Activated naive CD8-positive, alpha-beta T cell treated with anti-CD3 and anti-CD28 coated beads, Interleukin-2, amount 10 ng/mL, durations not matched to agents 7 days and 5 days (primary cell): ENCODE results near the gene CRK. TPM values are rescaled to one million over a fixed set of nuclear protein-coding genes. Genes with fewer than 3 reads are reported as not detected.

Source experiments
- ATAC-seq: fragments of 150-1000 bp; cut with Tn5 transposase; one replicate; pipeline ENCODE4 v1.10.0; 2021; ENCODE audit warnings: low read depth, moderate library complexity
- POLR2A ChIA-PET: fragments of 350-600 bp; sonication (Branson Sonifier 250); formaldehyde crosslinking; loops from one replicate; lab custom pipeline; 2021; ENCODE audit warnings: antibody characterized with exemption; lab: Charles Lee
- DNase-seq: peaks from one replicate; pipeline ENCODE4 v3.0.0; 2021
- H3K27ac Mint-ChIP-seq: one replicate; pipeline ENCODE4 v1.8.0; 2022; ENCODE audit warnings: mild to moderate bottlenecking, mixed read lengths
- H3K27me3 Mint-ChIP-seq: one replicate; pipeline ENCODE4 v1.8.0; 2022; ENCODE audit warnings: mild to moderate bottlenecking, moderate library complexity, mixed read lengths
- H3K36me3 Mint-ChIP-seq: one replicate; pipeline ENCODE4 v1.8.0; 2021; ENCODE audit warnings: mild to moderate bottlenecking, mixed read lengths
- H3K4me1 Mint-ChIP-seq: one replicate; pipeline ENCODE4 v1.8.0; 2021; ENCODE audit warnings: mixed read lengths
- H3K4me3 Mint-ChIP-seq: one replicate; pipeline ENCODE4 v1.8.0; 2022; ENCODE audit warnings: mild to moderate bottlenecking, moderate library complexity, mixed read lengths
- H3K9me3 Mint-ChIP-seq: one replicate; pipeline ENCODE4 v1.8.0; 2021; ENCODE audit warnings: mixed read lengths
- total RNA-seq, 2 experiments: library from RNA; stranded (reverse); gene quantifications; one replicate each; pipeline ENCODE4 v1.2.3, GENCODE V29; 2021

Gene CRK
- total RNA-seq, result 10 to 100 TPM; 19.5 to 21.9 TPM

- DNase-seq (peak; percentile 100), ATAC-seq (peak; percentile 96)
- Mint-ChIP-seq H3K9me3 (no peaks in the 10 kb centered on the region), H3K4me1 (peaks cover 25% of the 10 kb centered on the region), H3K36me3 (peaks cover 9% of the 10 kb centered on the region), H3K4me3 (peak within 1 kb of the TSS; percentile 88), H3K27ac (peak within 1 kb of the TSS; percentile 79), H3K27me3 (peaks cover 28% of the 10 kb centered on the region)
- POLR2A ChIA-PET, result interaction anchor here (0.8 to 1.7 kb wide), 7 partner anchors 29 to 193 kb away, joined by 3 to 12 read pairs (median 5); partner anchors contain the start of genes INPP5K and YWHAE
Observed at GRCh38 chr17:1455797-1456599, at the start of gene CRK. Gene CRK, minus strand, starts transcription at chr17:1456232. Its CDS starts 115 bp downstream, at chr17:1456117.

GRCh38 chr17:1505586-1505985, 49.6 kb upstream of the CRK start:
- peaks cover 12% of the 10 kb centered on the region for H3K36me3 Mint-ChIP-seq
- H3K4me1 Mint-ChIP-seq, result peaks cover 10% of the 10 kb centered on the region
- ATAC-seq (no peak), DNase-seq (no peak)
- no peak overlapping the region for H3K27ac Mint-ChIP-seq
- H3K9me3 Mint-ChIP-seq, result no peaks in the 10 kb centered on the region
- no peak overlapping the region for H3K4me3 Mint-ChIP-seq
- H3K27me3 Mint-ChIP-seq, result no peaks in the 10 kb centered on the region
- POLR2A ChIA-PET, result interaction anchor here (1.2 kb wide), 1 partner anchor 11 kb away, joined by 3 read pairs; no protein-coding TSS in a partner anchor

- POLR2A ChIA-PET, result interaction anchor here (0.9 to 1.2 kb wide), 2 partner anchors 10 to 12 kb away, joined by 3 read pairs; partner anchors contain the start of gene INPP5K
- peaks cover 12% of the 10 kb centered on the region for H3K36me3 Mint-ChIP-seq
- no peaks in the 10 kb centered on the region for H3K9me3 Mint-ChIP-seq
- H3K27ac Mint-ChIP-seq, result no peak overlapping the region
- H3K4me1 Mint-ChIP-seq, result peaks cover 9% of the 10 kb centered on the region
- DNase-seq, result no peak
- no peaks in the 10 kb centered on the region for H3K27me3 Mint-ChIP-seq
- ATAC-seq, result no peak
- H3K4me3 Mint-ChIP-seq, result no peak overlapping the region
Observed at GRCh38 chr17:1504866-1505265, 48.8 kb upstream of the CRK start.

DNA sequence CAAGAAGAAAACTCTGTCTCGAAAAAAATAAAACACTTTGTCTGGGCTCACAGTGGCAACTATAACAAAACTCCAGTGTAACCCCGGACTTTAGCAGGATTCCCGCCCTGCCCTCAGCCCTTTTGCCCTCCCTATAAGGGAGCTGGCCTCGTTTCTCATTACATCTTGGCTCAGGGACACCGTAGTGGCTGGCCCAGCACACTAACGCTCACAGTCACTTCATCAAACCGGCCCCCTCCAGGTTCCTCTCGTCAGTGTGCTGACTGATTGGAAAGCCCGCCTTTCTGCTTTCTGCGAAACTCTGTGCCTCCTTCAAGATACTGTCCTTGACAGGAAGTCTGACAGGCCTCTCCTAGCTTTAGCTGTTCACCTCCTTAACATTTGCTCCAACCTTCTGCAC, 47.7 kb upstream of the CRK start:
- Mint-ChIP-seq H3K27me3 (no peaks in the 10 kb centered on the region), H3K36me3 (peaks cover 12% of the 10 kb centered on the region), H3K4me1 (peaks cover 8% of the 10 kb centered on the region), H3K4me3 (no peak overlapping the region), H3K9me3 (no peaks in the 10 kb centered on the region), H3K27ac (no peak overlapping the region)
- POLR2A ChIA-PET, result no interaction called here
- DNase-seq (no peak), ATAC-seq (no peak)

- DNase-seq (no peak), ATAC-seq (peak; percentile 40)
- Mint-ChIP-seq H3K4me1 (peaks cover 7% of the 10 kb centered on the region), H3K36me3 (peaks cover 4% of the 10 kb centered on the region), H3K9me3 (no peaks in the 10 kb centered on the region), H3K27me3 (no peaks in the 10 kb centered on the region), H3K27ac (no peak overlapping the region), H3K4me3 (no peak overlapping the region)
- POLR2A ChIA-PET, result interaction anchor here (0.6 to 1.9 kb wide), 4 partner anchors 13 to 90 kb away, joined by 3 to 6 read pairs (median 3); partner anchors contain the start of gene INPP5K
Observed at GRCh38 chr17:1498869-1499268, 42.8 kb upstream of the CRK start.

GRCh38 chr17:1498233-1498632, 42.2 kb upstream of the CRK start:
- ATAC-seq (no peak), DNase-seq (no peak)
- peaks cover 2% of the 10 kb centered on the region for H3K36me3 Mint-ChIP-seq
- peaks cover 7% of the 10 kb centered on the region for H3K4me1 Mint-ChIP-seq
- POLR2A ChIA-PET, result interaction anchor here (0.7 to 1.9 kb wide), 3 partner anchors 14 to 18 kb away, joined by 3 to 6 read pairs (median 3); partner anchors contain the start of gene INPP5K
- no peak overlapping the region for H3K27ac Mint-ChIP-seq
- H3K4me3 Mint-ChIP-seq, result no peak overlapping the region
- no peaks in the 10 kb centered on the region for H3K9me3 Mint-ChIP-seq
- H3K27me3 Mint-ChIP-seq, result no peaks in the 10 kb centered on the region

GRCh38 chr17:1497831-1498230, 41.8 kb upstream of the CRK start:
- Mint-ChIP-seq H3K4me3 (no peak overlapping the region), H3K27me3 (no peaks in the 10 kb centered on the region), H3K27ac (no peak overlapping the region), H3K36me3 (peaks cover 2% of the 10 kb centered on the region), H3K4me1 (peaks cover 7% of the 10 kb centered on the region), H3K9me3 (no peaks in the 10 kb centered on the region)
- ATAC-seq (no peak), DNase-seq (no peak)
- POLR2A ChIA-PET, result interaction anchor here (1.1 to 1.9 kb wide), 2 partner anchors 15 to 17 kb away, joined by 3 to 6 read pairs; no protein-coding TSS in a partner anchor

GRCh38 chr17:1496869-1497268, 40.8 kb upstream of the CRK start:
- POLR2A ChIA-PET, result no interaction called here
- DNase-seq, result no peak
- no peak for ATAC-seq
- Mint-ChIP-seq H3K27ac (no peak overlapping the region), H3K9me3 (no peaks in the 10 kb centered on the region), H3K36me3 (peaks cover 2% of the 10 kb centered on the region), H3K4me3 (no peak overlapping the region), H3K27me3 (peaks cover 2% of the 10 kb centered on the region), H3K4me1 (peaks cover 9% of the 10 kb centered on the region)

GRCh38 chr17:1495265-1495989, 39.4 kb upstream of the CRK start:
- POLR2A ChIA-PET, result interaction anchor here (0.6 to 1.6 kb wide), 2 partner anchors 9 to 10 kb away, joined by 3 to 4 read pairs; no protein-coding TSS in a partner anchor
- Mint-ChIP-seq H3K27ac (no peak overlapping the region), H3K36me3 (peaks cover 3% of the 10 kb centered on the region), H3K4me1 (peaks cover 13% of the 10 kb centered on the region), H3K4me3 (no peak overlapping the region), H3K9me3 (no peaks in the 10 kb centered on the region), H3K27me3 (peaks cover 2% of the 10 kb centered on the region)
- ATAC-seq, result no peak
- no peak for DNase-seq

DNA sequence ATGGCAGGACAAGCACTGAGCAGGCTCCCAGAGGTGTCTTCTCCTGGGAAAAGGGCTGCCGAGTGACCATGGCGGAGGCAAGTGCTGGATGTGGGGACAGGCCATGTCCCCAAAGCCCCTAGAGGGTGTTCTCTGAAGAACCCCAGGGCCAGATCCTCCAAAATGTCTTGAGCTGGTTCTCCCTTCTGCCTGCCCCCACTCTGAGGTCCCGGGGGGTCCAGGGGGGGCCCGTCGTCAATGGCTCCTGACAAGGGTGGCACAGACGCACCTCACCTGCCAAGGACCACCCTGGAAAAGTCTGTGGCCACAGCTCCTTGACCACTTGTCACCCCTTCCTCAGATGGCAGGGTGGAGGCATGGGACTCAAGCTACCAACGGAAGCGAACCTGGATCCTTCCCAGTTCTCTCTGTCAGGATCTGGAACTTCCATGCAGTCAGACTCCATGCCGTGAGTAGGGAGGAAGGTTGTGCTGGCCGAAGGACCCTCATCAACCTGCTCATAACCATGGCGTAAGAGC, 38.8 kb upstream of the CRK start:
- Mint-ChIP-seq H3K4me1 (peaks cover 15% of the 10 kb centered on the region), H3K27me3 (peaks cover 2% of the 10 kb centered on the region), H3K36me3 (peaks cover 4% of the 10 kb centered on the region), H3K4me3 (no peak overlapping the region), H3K27ac (no peak overlapping the region), H3K9me3 (no peaks in the 10 kb centered on the region)
- ATAC-seq (no peak), DNase-seq (no peak)
- POLR2A ChIA-PET, result interaction anchor here (1.6 kb wide), 1 partner anchor 11 kb away, joined by 3 read pairs; no protein-coding TSS in a partner anchor

DNA sequence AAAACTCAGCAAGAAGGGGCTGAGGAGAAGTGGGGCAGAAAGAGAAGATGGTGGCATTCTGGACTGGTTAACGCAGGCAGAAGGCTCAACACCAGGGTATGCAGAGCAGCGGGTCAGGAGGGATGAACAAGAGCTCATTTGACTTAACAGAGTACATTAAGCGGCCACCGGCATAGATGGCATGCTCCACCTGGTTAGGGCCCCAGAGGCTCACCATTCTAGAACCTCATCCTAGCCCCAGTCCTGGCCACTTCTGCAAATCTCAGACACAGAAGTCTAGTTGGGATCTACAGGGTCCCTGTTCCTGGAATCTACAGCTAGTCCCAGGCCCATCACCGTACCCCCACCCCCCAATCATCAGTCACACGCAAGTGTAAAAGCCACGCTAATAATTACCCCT, 38.2 kb upstream of the CRK start:
- H3K4me3 Mint-ChIP-seq, result no peak overlapping the region
- peaks cover 13% of the 10 kb centered on the region for H3K4me1 Mint-ChIP-seq
- peaks cover 4% of the 10 kb centered on the region for H3K36me3 Mint-ChIP-seq
- POLR2A ChIA-PET, result interaction anchor here (1.6 kb wide), 1 partner anchor 11 kb away, joined by 3 read pairs; no protein-coding TSS in a partner anchor
- H3K27ac Mint-ChIP-seq, result no peak overlapping the region
- no peak for DNase-seq
- ATAC-seq, result no peak
- no peaks in the 10 kb centered on the region for H3K9me3 Mint-ChIP-seq
- peaks cover 2% of the 10 kb centered on the region for H3K27me3 Mint-ChIP-seq

GRCh38 chr17:1493291-1493980, 37.4 kb upstream of the CRK start:
- no peak overlapping the region for H3K4me3 Mint-ChIP-seq
- peaks cover 8% of the 10 kb centered on the region for H3K4me1 Mint-ChIP-seq
- no peak for ATAC-seq
- no peaks in the 10 kb centered on the region for H3K9me3 Mint-ChIP-seq
- H3K27ac Mint-ChIP-seq, result no peak overlapping the region
- POLR2A ChIA-PET, result interaction anchor here (1.0 to 1.6 kb wide), 2 partner anchors 12 to 67 kb away, joined by 3 read pairs; no protein-coding TSS in a partner anchor
- peaks cover 7% of the 10 kb centered on the region for H3K27me3 Mint-ChIP-seq
- H3K36me3 Mint-ChIP-seq, result peaks cover 4% of the 10 kb centered on the region
- no peak for DNase-seq
